HEK293T (cell line): ENCODE results near the gene UGT1A7.
"Not testable (repeated sequence)": the region's sequence is repeated elsewhere in the genome, so short reads cannot be mapped to it uniquely, and the experiment has no call there.

Experiments
- CTCF ChIA-PET: fragments of 350-600 bp; formaldehyde crosslinking; extraction: SDS; loops from one replicate; lab custom pipeline; 2021; ENCODE audit warnings: antibody characterized with exemption, inconsistent platforms; lab: Yijun Ruan, JAX
- POLR2A ChIA-PET: fragments of 350-600 bp; formaldehyde crosslinking; extraction: SDS; loops from one replicate; lab custom pipeline; 2020; ENCODE audit warnings: antibody characterized with exemption, inconsistent platforms; lab: Yijun Ruan, JAX
- DNase-seq: peaks from one replicate; pipeline ENCODE4 v3.0.0; 2012; ENCODE audit warnings: mixed read lengths; ENCODE audit errors: extremely low spot score
- ARNT ChIP-seq: fragments of 450-650 bp; IDR thresholded peaks from 2 replicates; pipeline ENCODE4 v1.6.1; 2017; ENCODE audit warnings: mild to moderate bottlenecking
- BHLHE40 ChIP-seq: fragments of 450-650 bp; IDR thresholded peaks from 2 replicates; pipeline ENCODE4 v1.6.1; 2016; ENCODE audit warnings: mild to moderate bottlenecking, moderate library complexity, borderline replicate concordance
- CTBP1 ChIP-seq: fragments of 450-650 bp; IDR thresholded peaks from 2 replicates; pipeline ENCODE4 v1.6.1; 2016; ENCODE audit warnings: borderline replicate concordance
- ELF4 ChIP-seq: fragments of 450-650 bp; IDR thresholded peaks from 2 replicates; pipeline ENCODE4 v1.6.1; 2017; ENCODE audit warnings: antibody characterized with exemption
- FOXA1 ChIP-seq: fragments of 450-650 bp; IDR thresholded peaks from 2 replicates; pipeline ENCODE4 v1.6.1; 2016; ENCODE audit warnings: mild to moderate bottlenecking
- FOXK2 ChIP-seq: fragments of 450-650 bp; IDR thresholded peaks from 2 replicates; pipeline ENCODE4 v1.6.1; 2016; ENCODE audit warnings: mild to moderate bottlenecking
- FOXM1 ChIP-seq: fragments of 450-650 bp; IDR thresholded peaks from 2 replicates; pipeline ENCODE4 v1.6.1; 2017; ENCODE audit warnings: mild to moderate bottlenecking, borderline replicate concordance
- HDGF ChIP-seq: fragments of 450-650 bp; IDR thresholded peaks from 2 replicates; pipeline ENCODE4 v1.6.1; 2017; ENCODE audit warnings: antibody characterized with exemption, borderline replicate concordance
- L3MBTL2 ChIP-seq: fragments of 450-650 bp; conservative IDR thresholded peaks from 2 replicates; pipeline ENCODE4 v1.6.1; 2016; ENCODE audit warnings: mild to moderate bottlenecking
- LEF1 ChIP-seq: fragments of 450-650 bp; IDR thresholded peaks from 2 replicates; pipeline ENCODE4 v1.6.1; 2017; ENCODE audit warnings: mild to moderate bottlenecking, borderline replicate concordance
- NFRKB ChIP-seq: fragments of 450-650 bp; IDR thresholded peaks from 2 replicates; pipeline ENCODE4 v1.6.1; 2016; ENCODE audit warnings: mild to moderate bottlenecking, moderate library complexity
- PKNOX1 ChIP-seq: fragments of 450-650 bp; IDR thresholded peaks from 2 replicates; pipeline ENCODE4 v1.6.1; 2016
- SP1 ChIP-seq: fragments of 450-650 bp; IDR thresholded peaks from 2 replicates; pipeline ENCODE4 v1.6.1; 2017
- SUZ12 ChIP-seq: fragments of 450-650 bp; IDR thresholded peaks from 2 replicates; pipeline ENCODE4 v1.6.1; 2016; ENCODE audit warnings: mild to moderate bottlenecking
- TARDBP ChIP-seq: fragments of 450-650 bp; IDR thresholded peaks from 2 replicates; pipeline ENCODE4 v1.6.1; 2016
- ZNF384 ChIP-seq: fragments of 450-650 bp; IDR thresholded peaks from 2 replicates; pipeline ENCODE4 v1.6.1; 2016

UGT1A7 gene

GRCh38 chr2:233654501-233654900 lies 27.2 kb upstream of the UGT1A7 start:
- POLR2A ChIA-PET = no interaction called here
- no peak for DNase-seq
- TF ChIP-seq L3MBTL2 = no peak
- no peak for TF ChIP-seq CTBP1
- TF ChIP-seq ARNT = no peak
- TF ChIP-seq ZNF384 = no peak
- TF ChIP-seq SP1 = no peak
- no peak for TF ChIP-seq HDGF
- no peak for TF ChIP-seq FOXK2
- no peak for TF ChIP-seq FOXA1
- TF ChIP-seq LEF1 = no peak
- TF ChIP-seq ELF4 = no peak
- TF ChIP-seq SUZ12 = no peak
- TF ChIP-seq PKNOX1 = no peak
- no peak for TF ChIP-seq BHLHE40
- no peak for TF ChIP-seq FOXM1
- TF ChIP-seq TARDBP = no peak
- TF ChIP-seq NFRKB = no peak
- CTCF ChIA-PET = no interaction called here

- TF ChIP-seq SUZ12 (no peak), FOXM1 (no peak), L3MBTL2 (no peak), ELF4 (no peak), BHLHE40 (no peak), FOXK2 (no peak), ZNF384 (no peak), HDGF (no peak), ARNT (no peak), NFRKB (no peak), SP1 (no peak), LEF1 (no peak), FOXA1 (no peak), CTBP1 (no peak), TARDBP (no peak), PKNOX1 (no peak)
- POLR2A ChIA-PET = no interaction called here
Observed at GRCh38 chr2:233655043-233655442, 26.7 kb upstream of the UGT1A7 start.

GRCh38 chr2:233655943-233656342 lies 25.8 kb upstream of the UGT1A7 start:
- POLR2A ChIA-PET = not testable (repeated sequence)

More at GRCh38 chr2:233655043-233655442, 26.7 kb upstream of the UGT1A7 start:
- CTCF ChIA-PET = no interaction called here
- no peak for DNase-seq

GRCh38 chr2:233656443-233656842 lies 25.3 kb upstream of the UGT1A7 start:
- POLR2A ChIA-PET = no interaction called here
- TF ChIP-seq FOXK2 (no peak), FOXA1 (no peak), SUZ12 (no peak), FOXM1 (no peak)
- no peak for DNase-seq
- CTCF ChIA-PET = no interaction called here

More at GRCh38 chr2:233655943-233656342, 25.8 kb upstream of the UGT1A7 start:
- CTCF ChIA-PET, DNase-seq: not testable (repeated sequence)

- CTCF ChIA-PET = no interaction called here
- TF ChIP-seq PKNOX1 (no peak), SUZ12 (no peak), TARDBP (no peak), FOXK2 (no peak), CTBP1 (no peak), BHLHE40 (no peak), ARNT (no peak), HDGF (no peak), FOXM1 (no peak), FOXA1 (no peak), SP1 (no peak), NFRKB (no peak), LEF1 (no peak), ELF4 (no peak), L3MBTL2 (no peak), ZNF384 (no peak)
- no peak for DNase-seq
- POLR2A ChIA-PET = no interaction called here
Observed at GRCh38 chr2:233658610-233659009, 23.1 kb upstream of the UGT1A7 start.

- CTCF ChIA-PET = no interaction called here
- DNase-seq = no peak
- TF ChIP-seq BHLHE40 (no peak), LEF1 (no peak), FOXM1 (no peak), HDGF (no peak), NFRKB (no peak), CTBP1 (no peak), FOXK2 (no peak), TARDBP (no peak), ELF4 (no peak), ZNF384 (no peak), SP1 (no peak)
- POLR2A ChIA-PET = no interaction called here
Observed at GRCh38 chr2:233663911-233664310, 17.8 kb upstream of the UGT1A7 start.

GRCh38 chr2:233668605-233669260 lies 13.0 kb upstream of the UGT1A7 start:
- TF ChIP-seq PKNOX1 (0 out of 2 replicates have a peak, but pooled peaks have one; percentile 10), ARNT (no peak)
- no peak for DNase-seq
- CTCF ChIA-PET = no interaction called here
- POLR2A ChIA-PET = no interaction called here
